HG02973 (cell line): ENCODE measurements around the gene MYT1.

Source experiments
- ATAC-seq: cut with Tn5 transposase; IDR thresholded peaks from one replicate; pipeline ENCODE4 v1.9.1; 2021; ENCODE audit warnings: moderate library complexity; ENCODE audit not compliant: unreplicated experiment

The MYT1 gene

DNA sequence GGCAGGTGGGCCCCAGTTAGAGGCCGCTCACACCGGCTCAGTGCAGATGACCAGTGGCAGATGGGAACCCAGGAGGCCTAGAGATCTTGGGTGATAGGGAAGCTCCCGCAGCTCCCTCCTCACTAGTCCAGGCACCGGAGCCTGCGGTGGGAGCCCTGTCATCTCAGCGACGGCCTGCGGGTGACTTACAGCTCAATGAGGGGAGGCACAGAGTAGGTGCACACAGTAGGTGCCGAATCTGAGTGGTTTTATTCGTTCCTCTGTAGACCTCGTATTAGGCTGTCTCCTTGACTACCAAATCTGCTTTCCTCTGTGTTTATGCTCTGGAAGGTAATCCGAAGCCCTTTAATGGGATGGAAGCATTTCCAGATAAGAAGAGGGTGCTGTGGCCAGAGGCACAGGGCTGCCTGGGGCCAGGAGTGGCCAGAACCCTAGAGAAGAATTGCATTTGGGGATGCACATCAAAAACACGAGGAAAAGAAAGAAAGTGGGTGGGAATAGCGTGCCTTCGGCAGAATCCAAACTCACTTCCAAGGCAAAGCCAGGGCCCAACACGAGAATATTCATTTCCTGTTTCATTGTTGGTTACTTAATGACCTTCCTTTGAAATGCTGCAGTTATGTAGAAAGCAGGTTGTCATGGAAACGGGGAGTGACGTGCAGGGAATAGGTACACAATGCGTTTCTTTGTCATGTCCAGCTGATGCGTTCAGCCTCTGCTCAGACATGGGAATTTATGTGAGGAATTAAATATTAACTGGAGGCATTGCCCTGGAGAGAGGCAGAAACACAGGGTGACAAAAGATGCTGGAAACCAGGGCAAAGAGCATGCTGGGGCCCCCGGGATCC lies 24.7 kb downstream of the MYT1 start:
- ATAC-seq = no peak

- ATAC-seq = no peak
Measured at GRCh38 chr20:64189530-64189966, 25.3 kb downstream of the MYT1 start.

DNA sequence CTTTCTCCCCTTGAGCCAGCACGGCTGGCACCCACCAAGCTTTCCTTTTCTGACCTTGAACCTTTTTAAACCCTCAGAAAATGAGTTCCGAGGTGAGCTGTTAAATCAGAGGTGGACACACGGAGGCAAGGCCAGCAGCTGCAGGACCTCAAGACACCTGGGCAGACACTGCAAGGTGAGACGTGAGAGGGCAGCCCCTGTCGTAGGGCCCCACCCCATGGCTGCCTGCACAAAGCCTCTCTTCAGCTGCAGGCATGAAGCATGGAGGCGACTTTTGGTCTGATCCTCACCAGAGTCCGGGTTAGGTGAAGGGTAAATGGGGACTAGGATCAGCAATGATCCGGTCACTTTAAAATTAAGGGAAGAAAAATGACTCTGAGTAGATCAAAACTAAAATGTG lies 25.7 kb downstream of the MYT1 start:
- no peak for ATAC-seq

GRCh38 chr20:64191002-64191401 lies 26.8 kb downstream of the MYT1 start:
- ATAC-seq = no peak

- ATAC-seq = no peak
Measured at GRCh38 chr20:64192406-64192805, 28.2 kb downstream of the MYT1 start.

DNA sequence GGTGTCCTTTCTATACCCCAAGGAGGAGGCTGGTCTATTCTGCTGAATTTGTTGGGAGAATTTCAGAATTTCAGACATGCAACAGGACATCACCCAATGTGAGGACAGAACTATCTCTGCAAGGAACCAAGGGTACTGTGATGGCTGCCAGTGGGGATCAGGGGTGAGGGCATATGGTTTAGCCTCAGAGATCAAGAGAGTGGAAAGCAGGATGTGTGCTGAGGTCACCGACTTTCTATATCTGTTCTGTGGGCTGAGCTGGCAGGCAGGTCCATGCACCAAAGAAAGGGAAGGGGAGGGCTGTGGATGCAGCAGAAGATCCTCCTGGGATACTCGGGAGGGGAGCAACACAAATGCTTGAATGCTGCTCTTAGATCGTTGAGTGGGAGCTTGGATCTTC lies 28.8 kb downstream of the MYT1 start:
- ATAC-seq = no peak

DNA sequence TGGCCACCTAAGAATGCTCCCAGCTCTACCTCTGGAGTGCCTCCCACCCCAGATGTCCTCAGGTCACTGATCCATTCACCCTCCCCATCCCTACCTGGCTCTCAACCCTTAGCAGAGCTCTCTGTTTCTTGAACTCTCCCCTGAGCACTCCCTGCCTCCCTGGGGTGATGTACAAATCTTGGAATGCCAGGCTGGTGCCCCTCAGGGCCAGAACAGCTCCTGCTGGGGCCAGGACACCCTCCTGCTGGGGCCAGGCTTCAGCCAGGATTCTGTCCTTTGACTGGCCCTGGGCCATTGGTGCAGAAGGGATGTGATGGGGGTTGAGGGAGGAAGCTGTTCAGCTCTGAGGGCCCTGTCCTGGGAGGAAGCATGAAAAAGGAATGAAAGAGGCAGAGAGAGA lies 30.0 kb downstream of the MYT1 start:
- no peak for ATAC-seq

- no peak for ATAC-seq
Measured at GRCh38 chr20:64196309-64196708, 32.1 kb downstream of the MYT1 start.

DNA sequence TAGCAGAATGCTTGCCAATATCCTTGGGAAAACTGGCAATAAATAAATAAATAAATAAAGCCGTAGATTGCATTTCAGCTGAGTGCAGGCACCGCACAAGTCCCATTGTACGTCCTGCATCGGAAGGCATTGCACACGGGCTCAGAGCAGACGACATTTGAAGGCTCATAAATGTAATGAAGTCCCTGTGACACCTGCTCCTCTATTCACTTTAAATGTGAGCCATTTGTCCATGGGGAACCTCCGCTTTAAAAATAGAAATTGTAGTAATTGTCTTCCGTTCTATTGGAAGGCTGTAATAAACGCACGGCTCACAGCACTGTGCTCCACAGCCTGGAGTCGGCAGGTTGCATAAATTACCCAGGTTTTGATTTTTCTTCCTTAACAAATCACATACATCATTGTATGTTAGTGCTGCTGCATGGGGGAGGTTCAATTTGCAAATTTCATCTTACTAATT lies 32.6 kb downstream of the MYT1 start:
- ATAC-seq = no peak

GRCh38 chr20:64198347-64198746 lies 34.1 kb downstream of the MYT1 start:
- ATAC-seq = no peak

GRCh38 chr20:64199395-64199794 lies 35.1 kb downstream of the MYT1 start:
- no peak for ATAC-seq

GRCh38 chr20:64200740-64201139 lies 36.5 kb downstream of the MYT1 start:
- ATAC-seq = no peak

DNA sequence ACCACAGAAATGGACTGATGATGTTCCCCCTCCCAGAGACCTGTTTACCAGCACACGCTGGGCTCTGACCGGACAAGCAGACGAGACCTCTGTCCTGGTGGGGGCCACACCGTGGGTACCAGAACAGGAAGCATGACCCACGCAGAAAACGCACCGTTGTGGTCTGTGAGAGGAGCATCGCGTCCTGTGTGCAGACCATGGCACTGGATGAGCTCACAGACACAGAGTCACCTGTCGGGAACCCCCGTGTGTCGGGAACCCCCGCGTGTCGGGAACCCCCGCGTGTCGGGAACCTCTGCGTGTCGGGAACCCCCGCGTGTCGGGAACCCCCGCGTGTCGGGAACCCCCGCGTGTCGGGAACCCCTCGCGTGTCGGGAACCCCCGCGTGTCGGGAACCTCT lies 37.4 kb downstream of the MYT1 start:
- no peak for ATAC-seq

DNA sequence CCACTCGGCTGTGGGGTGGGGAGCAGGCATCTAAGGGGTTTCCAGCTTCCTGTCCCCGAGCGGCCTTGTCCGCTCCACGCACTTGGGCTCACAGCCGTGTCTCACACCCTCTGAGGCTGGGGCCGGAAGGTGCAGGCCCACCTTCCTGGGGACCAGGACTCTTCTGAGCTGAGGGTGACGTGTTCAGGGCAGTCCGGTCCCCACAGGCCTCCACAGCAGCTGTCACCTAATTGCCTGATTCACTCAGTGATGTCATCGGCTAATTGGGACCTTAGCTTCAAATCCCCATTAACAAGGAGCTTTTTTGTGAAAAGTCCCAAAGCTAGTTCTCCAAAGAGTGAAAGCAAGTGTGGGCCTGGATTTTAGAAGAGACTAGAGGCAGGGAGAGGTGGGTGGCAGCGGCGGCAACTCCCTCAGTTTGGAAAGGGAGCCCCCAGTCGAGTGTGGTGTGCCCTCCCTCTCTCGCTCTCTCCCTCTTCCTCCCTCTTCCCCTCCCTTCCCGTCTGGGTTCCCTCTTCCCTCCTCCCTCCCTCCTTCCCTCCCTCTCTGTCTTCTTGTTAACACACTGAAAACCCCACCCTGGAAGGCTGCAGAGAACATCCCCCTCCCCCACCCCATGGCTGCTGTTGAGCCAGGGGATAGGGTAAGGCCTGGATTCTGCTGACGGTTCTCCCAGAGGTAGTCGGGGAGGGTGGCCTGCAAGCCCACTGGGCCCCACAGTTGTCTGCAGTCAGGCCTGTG lies 39.0 kb downstream of the MYT1 start:
- ATAC-seq = no peak

DNA sequence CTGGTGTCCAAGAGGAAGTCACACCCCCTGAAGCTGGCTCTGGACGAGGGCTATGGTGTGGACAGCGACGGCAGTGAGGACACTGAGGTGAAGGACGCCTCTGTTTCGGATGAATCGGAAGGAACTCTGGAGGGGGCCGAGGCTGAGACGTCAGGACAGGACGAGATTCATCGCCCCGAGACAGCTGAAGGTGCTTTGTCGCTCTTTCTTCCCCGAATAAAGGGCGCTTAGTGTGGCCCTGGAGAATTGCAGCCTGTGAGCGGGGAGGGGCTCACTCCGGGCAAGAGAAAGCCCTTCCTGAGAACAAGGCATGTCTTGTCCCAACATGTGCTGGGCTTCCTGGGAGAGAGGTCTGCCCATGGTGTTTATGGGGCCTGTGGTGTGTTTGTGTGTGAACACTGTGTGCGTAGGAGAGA lies 41.4 kb downstream of the MYT1 start:
- ATAC-seq = no peak

DNA sequence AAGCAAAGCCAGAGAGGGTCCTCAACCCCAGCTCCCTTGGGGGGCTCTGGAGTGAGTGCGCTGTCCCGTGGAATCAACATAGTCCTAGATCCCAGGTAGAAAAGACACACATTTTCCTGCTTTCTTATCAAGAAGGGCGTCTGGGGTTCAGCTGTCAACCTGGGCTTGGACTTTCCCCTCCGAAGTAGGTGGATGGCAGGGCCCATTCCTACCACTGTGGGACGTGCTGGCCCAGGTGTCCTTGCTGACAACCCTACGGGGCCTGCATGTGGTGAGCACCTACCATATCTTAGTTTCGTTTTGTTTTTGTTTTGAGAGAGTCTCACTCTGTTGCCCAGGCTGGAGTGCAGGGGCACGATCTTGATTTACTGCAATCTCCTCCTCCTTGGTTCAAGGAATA lies 42.4 kb downstream of the MYT1 start:
- no peak for ATAC-seq

DNA sequence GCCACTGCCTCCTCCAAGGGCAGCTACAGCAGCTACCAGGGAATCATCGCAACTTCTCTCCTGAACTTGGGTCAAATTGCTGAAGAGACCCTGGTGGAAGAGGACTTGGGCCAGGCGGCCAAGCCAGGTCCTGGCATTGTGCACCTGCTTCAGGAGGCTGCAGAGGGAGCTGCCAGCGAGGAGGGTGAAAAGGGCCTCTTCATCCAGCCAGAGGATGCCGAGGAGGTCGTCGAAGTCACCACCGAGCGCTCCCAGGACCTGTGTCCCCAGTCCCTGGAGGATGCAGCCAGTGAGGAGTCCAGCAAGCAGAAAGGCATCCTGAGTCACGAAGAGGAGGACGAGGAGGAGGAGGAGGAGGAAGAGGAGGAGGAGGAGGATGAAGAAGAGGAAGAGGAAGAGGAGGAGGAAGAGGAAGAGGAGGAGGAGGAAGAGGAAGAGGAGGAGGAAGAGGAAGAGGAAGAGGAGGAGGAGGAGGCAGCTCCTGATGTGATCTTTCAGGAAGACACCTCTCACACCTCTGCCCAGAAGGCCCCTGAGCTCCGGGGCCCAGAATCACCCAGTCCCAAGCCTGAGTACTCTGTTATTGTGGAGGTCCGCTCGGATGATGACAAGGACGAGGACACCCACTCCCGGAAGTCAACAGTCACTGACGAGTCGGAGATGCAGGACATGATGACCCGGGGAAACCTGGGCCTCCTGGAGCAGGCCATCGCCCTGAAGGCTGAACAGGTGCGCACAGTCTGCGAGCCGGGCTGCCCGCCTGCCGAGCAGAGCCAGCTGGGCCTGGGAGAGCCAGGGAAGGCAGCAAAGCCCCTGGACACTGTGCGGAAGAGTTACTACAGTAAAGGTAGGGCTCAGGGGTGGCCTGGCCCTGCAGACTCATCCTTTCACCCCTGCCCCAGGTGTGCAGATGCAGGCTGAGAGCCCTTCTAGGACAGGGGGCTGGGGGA lies 43.7 kb downstream of the MYT1 start:
- ATAC-seq = no peak

DNA sequence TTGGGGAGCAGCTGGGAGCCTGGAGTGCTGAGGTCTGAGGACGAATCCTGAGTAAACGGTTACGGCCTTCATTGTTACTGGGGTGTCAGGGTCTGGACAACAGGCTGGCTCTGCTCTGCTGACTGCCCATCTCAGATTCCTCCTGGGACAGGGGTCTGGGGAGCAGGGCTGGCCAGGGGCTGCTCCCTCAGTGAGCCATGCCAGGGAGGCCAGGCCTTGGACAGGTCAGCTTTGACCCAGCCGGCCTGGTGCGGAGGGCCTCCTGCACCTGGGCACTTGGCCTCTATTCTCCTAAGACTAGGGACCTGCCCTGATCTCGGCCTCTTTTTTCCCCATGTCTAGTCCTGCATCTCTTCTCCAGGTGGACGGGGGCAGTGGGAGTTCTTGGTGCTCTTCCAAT lies 44.9 kb downstream of the MYT1 start:
- no peak for ATAC-seq

- no peak for ATAC-seq
Measured at GRCh38 chr20:64210656-64211369, 46.6 kb downstream of the MYT1 start.

- no peak for ATAC-seq
Measured at GRCh38 chr20:64211874-64212658, 47.8 kb downstream of the MYT1 start.
